Measurements from ENCODE around the gene SLC6A20. TPM values are rescaled to one million over a fixed set of nuclear protein-coding genes. Genes with fewer than 3 reads are reported as not detected.

The SLC6A20 gene
- total RNA-seq, 1 donor from 2014 or later = 0.75 TPM

DNA sequence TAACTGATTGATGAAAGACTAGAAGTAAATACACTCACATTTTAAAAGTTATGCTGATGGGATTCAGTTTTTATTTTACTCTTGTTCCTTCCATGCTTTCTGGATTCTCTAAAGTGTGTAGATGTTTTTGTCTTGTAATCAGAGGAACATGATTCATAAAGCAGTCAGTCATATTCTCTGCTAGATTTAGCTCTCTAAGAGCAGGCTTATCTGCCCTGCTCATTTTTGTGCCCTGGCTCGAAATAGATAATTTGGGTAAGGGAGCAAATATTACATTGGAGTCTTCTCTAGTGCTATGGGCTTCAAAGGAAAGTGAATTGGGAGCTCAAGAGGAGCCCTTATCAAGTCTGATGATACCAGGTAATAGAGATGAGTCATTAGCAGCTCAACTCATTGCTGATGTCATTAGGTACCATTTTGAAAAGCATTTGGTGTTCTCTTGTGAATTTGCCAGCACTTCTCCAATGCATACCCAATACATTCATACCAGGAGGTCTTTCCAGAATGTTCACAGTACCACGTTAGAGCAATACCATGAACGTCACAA, 79.5 kb downstream of the SLC6A20 start:
- no peak for DNase-seq (ENCODE audit: low read depth)
- no peaks in the 10 kb centered on the region for H3K36me3 ChIP-seq (ENCODE audit: control insufficient read depth, insufficient read depth, low read length)
- no peak overlapping the region for H3K4me3 ChIP-seq (ENCODE audit: low read depth, low read length)
- TF ChIP-seq, protein P1, sequence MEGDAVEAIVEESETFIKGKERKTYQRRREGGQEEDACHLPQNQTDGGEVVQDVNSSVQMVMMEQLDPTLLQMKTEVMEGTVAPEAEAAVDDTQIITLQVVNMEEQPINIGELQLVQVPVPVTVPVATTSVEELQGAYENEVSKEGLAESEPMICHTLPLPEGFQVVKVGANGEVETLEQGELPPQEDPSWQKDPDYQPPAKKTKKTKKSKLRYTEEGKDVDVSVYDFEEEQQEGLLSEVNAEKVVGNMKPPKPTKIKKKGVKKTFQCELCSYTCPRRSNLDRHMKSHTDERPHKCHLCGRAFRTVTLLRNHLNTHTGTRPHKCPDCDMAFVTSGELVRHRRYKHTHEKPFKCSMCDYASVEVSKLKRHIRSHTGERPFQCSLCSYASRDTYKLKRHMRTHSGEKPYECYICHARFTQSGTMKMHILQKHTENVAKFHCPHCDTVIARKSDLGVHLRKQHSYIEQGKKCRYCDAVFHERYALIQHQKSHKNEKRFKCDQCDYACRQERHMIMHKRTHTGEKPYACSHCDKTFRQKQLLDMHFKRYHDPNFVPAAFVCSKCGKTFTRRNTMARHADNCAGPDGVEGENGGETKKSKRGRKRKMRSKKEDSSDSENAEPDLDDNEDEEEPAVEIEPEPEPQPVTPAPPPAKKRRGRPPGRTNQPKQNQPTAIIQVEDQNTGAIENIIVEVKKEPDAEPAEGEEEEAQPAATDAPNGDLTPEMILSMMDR (IDR thresholded peaks at IDR 0.05; ENCODE audit: insufficient read depth, low read length, poor library complexity, severe bottlenecking) = no peak
- H3K27me3 ChIP-seq (ENCODE audit: control insufficient read depth, insufficient read depth, low read length) = no peaks in the 10 kb centered on the region

DNA sequence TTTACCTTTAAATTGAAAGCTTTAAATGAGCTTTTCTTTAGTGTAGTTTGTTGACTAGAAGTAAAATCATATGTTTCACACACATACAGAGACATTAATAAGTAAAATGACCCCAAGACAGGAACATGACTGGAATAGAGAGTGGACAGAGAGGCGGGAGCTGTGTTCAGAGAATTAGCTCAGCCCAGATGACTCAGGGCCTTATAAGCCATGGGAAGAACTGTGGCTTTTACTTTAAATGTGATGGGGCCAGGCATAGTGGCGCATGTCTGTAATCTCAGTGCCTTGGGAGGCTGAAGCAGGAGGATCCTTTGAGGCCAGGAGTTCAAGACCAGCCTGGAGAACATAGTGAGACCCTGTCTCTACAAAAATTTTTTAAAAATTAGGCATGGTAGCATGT, 80.4 kb downstream of the SLC6A20 start:
- DNase-seq (ENCODE audit: low read depth) = no peak
- peaks cover 2% of the 10 kb centered on the region for H3K36me3 ChIP-seq (ENCODE audit: control insufficient read depth, insufficient read depth, low read length)

DNA sequence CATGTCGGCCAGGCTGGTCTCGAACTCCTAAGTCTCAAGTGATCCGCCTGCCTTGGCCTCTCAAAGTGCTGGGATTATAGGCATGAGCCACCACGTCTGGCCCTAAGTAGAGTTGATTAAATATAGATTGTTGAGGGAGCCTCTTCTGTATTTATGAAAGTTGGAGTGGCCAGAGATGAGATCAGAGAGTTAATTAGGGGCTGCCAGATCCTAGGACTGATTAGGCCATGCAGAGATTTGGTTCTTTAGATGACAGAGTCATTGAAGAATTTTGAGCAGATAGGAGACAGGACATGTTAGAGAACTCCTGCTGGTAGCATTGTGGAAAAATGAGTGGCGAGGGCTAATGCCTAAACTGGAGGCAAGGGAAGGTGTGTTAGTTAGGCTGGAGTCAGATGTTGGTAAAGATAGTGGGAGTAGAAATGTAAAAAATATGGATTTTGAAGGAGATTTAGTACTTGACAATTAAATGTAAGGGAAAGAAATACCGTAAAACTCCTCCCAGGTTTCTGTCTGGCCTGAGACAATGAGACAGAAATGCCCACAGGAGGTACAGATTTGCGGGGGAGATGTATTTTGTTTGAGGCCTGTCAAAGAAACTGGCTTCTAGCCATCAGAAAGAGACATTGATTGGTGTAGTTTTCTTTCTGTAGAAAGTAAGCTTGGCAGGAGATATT, 83.8 kb downstream of the SLC6A20 start:
- TF ChIP-seq, protein P1 (IDR thresholded peaks at IDR 0.05; ENCODE audit: insufficient read depth, low read length, poor library complexity, severe bottlenecking) = no peak
- Histone ChIP-seq H3K36me3 (ENCODE audit: control insufficient read depth, insufficient read depth, low read length) (peaks cover 2% of the 10 kb centered on the region), H3K27me3 (ENCODE audit: control insufficient read depth, insufficient read depth, low read length) (no peaks in the 10 kb centered on the region), H3K4me3 (ENCODE audit: low read depth, low read length) (no peak overlapping the region)
- DNase-seq (ENCODE audit: low read depth) = no peak

More for the DNA sequence above, 80.4 kb downstream of the SLC6A20 start:
- TF ChIP-seq, protein P1 (IDR thresholded peaks at IDR 0.05; ENCODE audit: insufficient read depth, low read length, poor library complexity, severe bottlenecking) = no peak
- Histone ChIP-seq H3K4me3 (ENCODE audit: low read depth, low read length) (no peak overlapping the region), H3K27me3 (ENCODE audit: control insufficient read depth, insufficient read depth, low read length) (no peaks in the 10 kb centered on the region)

DNA sequence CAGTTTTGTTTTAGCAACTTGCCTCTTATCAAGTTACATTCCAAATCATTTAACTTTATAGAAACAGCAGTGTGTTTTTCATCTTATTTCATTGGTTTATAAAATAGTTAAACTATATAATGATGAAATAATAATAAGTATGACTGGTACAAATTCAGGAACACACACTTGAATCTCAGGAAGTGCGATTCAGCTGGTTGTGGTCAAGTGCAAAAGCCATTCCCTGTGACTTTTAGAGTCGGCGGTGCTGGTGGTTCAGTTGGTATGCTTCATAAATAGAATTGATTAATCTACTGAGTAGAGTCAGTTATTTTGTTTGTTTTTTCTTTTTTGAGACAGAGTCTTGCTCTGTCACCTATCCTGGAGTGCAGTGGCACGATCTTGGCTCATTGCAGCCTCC, 84.4 kb downstream of the SLC6A20 start:
- Histone ChIP-seq H3K4me3 (ENCODE audit: low read depth, low read length) (no peak overlapping the region), H3K27me3 (ENCODE audit: control insufficient read depth, insufficient read depth, low read length) (no peaks in the 10 kb centered on the region), H3K36me3 (ENCODE audit: control insufficient read depth, insufficient read depth, low read length) (peaks cover 3% of the 10 kb centered on the region)
- no peak for DNase-seq (ENCODE audit: low read depth)
- TF ChIP-seq, protein P1 (IDR thresholded peaks at IDR 0.05; ENCODE audit: insufficient read depth, low read length, poor library complexity, severe bottlenecking) = no peak

DNA sequence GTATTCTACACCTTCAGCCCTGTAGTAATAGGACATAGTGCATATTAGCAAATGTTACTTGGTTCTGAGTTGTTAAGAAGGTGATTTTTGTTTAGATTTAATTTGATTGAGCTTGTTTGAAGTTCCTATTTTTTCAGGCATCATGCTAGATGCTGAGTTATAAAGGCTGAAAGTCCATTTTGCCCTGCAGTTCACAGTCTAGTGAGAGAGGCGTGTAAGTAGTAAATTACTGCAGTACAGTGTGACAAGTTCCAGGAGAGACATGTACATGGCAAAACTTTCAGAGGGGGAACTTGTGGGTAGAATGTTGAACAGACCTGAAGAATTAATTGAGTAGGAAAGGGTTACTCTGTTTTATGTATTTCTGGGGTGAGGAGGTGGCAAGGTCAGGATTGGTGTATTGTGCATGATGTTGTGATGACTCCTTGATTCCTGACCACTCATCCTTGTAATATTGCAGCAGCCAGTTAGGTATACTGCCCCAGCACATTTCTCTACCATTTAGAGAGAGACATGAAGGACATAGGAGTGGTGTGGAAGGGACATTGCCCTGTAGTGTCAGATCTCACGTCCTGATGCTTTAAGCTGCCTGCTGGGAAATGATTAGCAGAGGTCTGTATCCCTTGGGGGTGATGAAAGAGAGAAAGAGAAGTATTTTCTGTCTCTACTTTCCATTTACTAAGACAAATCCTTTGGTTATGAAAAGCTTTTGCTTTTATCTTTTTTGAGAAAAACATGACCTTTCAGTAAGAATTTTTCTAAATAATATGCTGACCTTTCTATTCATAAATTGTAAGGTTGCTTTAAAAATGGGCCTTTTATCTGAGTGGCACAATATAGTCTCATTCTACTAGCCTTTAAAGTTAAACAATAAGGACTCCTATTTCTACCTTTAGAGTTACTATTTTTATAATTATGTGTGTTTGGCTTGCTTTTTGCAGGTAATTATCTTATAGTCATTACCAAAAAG, 90.2 kb downstream of the SLC6A20 start:
- no peak for DNase-seq (ENCODE audit: low read depth)
- no peaks in the 10 kb centered on the region for H3K27me3 ChIP-seq (ENCODE audit: control insufficient read depth, insufficient read depth, low read length)
- peaks cover 2% of the 10 kb centered on the region for H3K36me3 ChIP-seq (ENCODE audit: control insufficient read depth, insufficient read depth, low read length)
- H3K4me3 ChIP-seq (ENCODE audit: low read depth, low read length) = no peak overlapping the region
- TF ChIP-seq, protein P1 (IDR thresholded peaks at IDR 0.05; ENCODE audit: insufficient read depth, low read length, poor library complexity, severe bottlenecking) = no peak

Other genes with a start within 250 kb of the SLC6A20 start
- 22.7 and 24.7 TPM in 2 replicates for gene LIMD1, start 201.8 kb downstream of the SLC6A20 start, total RNA-seq
- 19.8 and 27.8 TPM in 2 replicates for gene SACM1L, start 107.1 kb downstream of the SLC6A20 start, total RNA-seq
- gene LZTFL1, start 45.6 kb upstream of the SLC6A20 start, total RNA-seq = 28.2 and 29.2 TPM in 2 replicates
- not detected in 2 replicates for gene CCR9, start 90.0 kb upstream of the SLC6A20 start, total RNA-seq
- gene CXCR6, start 146.9 kb upstream of the SLC6A20 start, total RNA-seq = not detected in 2 replicates
- 26.7 and 32.2 TPM in 2 replicates for gene FYCO1, start 199.3 kb upstream of the SLC6A20 start, total RNA-seq
- gene XCR1, start 230.9 kb upstream of the SLC6A20 start, total RNA-seq = not detected in 2 replicates